Common myeloid progenitor, CD34-positive (primary cell): ENCODE measurements around the gene RASL10B.
A peak's percentile ranks its signal among the peaks of the same experiment; 100 is the strongest.
"Not testable (repeated sequence)": the region's sequence is repeated elsewhere in the genome, so short reads cannot be mapped to it uniquely, and the experiment has no call there.

Source experiments
- CTCF ChIA-PET: fragments of 350-600 bp; sonication (Branson Sonifier 250); formaldehyde crosslinking; loops from one replicate; lab custom pipeline; 2021; ENCODE audit warnings: antibody characterized with exemption; lab: Charles Lee
- POLR2A ChIA-PET: fragments of 350-600 bp; sonication (Branson Sonifier 250); formaldehyde crosslinking; loops from one replicate; lab custom pipeline; 2021; ENCODE audit warnings: antibody characterized with exemption; lab: Charles Lee
- DNase-seq, 3 donors: peaks; one replicate each; pipeline versions ENCODE4 v3.0.0 to v3.0.0-alpha.2; 2013
- H3K27ac ChIP-seq, 2 experiments: 1 replicate in 1 of 2; 2 replicates in 1 of 2; pipeline ENCODE4 v1.7.0; 2013; ENCODE audit warnings: inconsistent platforms in 2 of 2, low read length in 2 of 2, mild to moderate bottlenecking in 2 of 2, low read depth in 1 of 2, moderate library complexity in 1 of 2; ENCODE audit not compliant: severe bottlenecking in 2 of 2, insufficient read depth in 1 of 2, poor library complexity in 1 of 2
- H3K27me3 ChIP-seq, 5 experiments: replicated peaks in 2 of 5; 1 replicate in 3 of 5; 2 replicates in 2 of 5; pipeline versions ENCODE4 v1.6.1 to v1.7.0; 2013; ENCODE audit warnings: low read length in 4 of 5, mild to moderate bottlenecking in 2 of 5, moderate library complexity in 2 of 5, inconsistent platforms in 1 of 5; ENCODE audit not compliant: insufficient read depth in 5 of 5, control insufficient read depth in 4 of 5
- H3K36me3 ChIP-seq, 4 experiments: 1 replicate in 2 of 4; 2 replicates in 2 of 4; pipeline versions ENCODE4 v1.6.1 to v1.7.0; 2013; ENCODE audit warnings: low read length in 3 of 4, control low read depth in 1 of 4, mild to moderate bottlenecking in 1 of 4; ENCODE audit not compliant: control insufficient read depth in 4 of 4, insufficient read depth in 4 of 4
- H3K4me1 ChIP-seq, 4 experiments: 1 replicate in 3 of 4; 2 replicates in 1 of 4; pipeline versions ENCODE4 v1.6.1 to v1.7.1; 2013; ENCODE audit warnings: low read length in 3 of 4, mild to moderate bottlenecking in 3 of 4, control low read depth in 1 of 4, inconsistent platforms in 1 of 4, moderate library complexity in 1 of 4; ENCODE audit not compliant: control insufficient read depth in 4 of 4, insufficient read depth in 4 of 4; ENCODE audit errors: control extremely low read depth in 1 of 4
- H3K4me3 ChIP-seq, 7 experiments: 1 replicate in 4 of 7; 2 replicates in 3 of 7; pipeline versions ENCODE4 v1.5.1 to v1.7.0; 2013; ENCODE audit warnings: mild to moderate bottlenecking in 7 of 7, low read length in 6 of 7, moderate library complexity in 6 of 7, inconsistent platforms in 2 of 7, low read depth in 2 of 7, control low read depth in 1 of 7; ENCODE audit not compliant: insufficient read depth in 4 of 7, control insufficient read depth in 1 of 7; ENCODE audit errors: extremely low read depth in 1 of 7
- H3K9me3 ChIP-seq, 5 experiments: 1 replicate in 4 of 5; 2 replicates in 1 of 5; pipeline versions ENCODE4 v1.6.1 to v1.7.1; 2013; ENCODE audit warnings: low read length in 4 of 5, mild to moderate bottlenecking in 2 of 5, inconsistent platforms in 1 of 5, low read depth in 1 of 5, moderate library complexity in 1 of 5; ENCODE audit not compliant: control insufficient read depth in 4 of 5, insufficient read depth in 2 of 5; ENCODE audit errors: control extremely low read depth in 1 of 5
- WGBS: methylation state at CpG from one replicate; pipeline ENCODE4 v1.1.5; 2013; ENCODE audit not compliant: insufficient coverage; 5-methylcytosine and 5-hydroxymethylcytosine counted together

The RASL10B gene

DNA sequence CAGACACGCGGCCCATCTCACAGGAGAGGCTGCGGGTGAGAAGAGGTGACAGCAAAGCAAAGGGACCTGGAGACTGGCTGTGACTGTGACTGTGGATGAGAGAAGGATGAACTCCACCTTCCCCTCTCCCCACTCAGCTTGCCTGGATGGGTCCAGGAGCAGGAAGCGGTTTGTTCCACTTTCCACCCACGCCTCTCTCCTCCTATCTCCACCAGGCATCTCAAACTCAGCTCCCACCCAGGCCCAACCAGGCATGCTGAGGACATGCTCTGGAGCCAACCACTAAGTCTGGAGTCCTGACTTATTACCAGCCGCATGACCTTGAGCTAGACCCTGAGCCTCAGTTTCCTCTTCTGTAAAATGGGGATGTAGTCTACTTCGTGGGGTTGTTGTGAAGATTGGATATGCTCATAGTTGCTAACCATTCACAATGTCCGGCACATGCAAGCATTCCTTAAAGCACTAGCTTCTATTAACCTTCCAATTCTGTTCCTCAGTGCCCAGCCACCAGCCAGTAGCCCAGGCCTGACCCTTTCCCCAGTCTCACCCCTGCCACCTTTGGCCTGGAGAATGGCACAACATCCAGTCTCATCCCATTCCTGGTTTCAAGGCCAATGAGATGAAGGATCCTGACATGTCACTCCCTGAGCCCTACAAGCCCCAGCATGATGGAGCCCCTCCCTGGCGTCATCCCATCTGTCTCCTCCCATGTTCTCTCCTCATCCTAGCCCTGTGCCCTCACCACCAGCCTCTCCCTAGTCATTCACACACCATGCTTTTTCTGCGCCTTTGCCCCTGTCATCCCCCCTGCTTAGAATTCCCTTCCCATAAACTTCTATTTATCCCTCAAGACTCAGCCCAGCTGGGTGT, 19.3 kb downstream of the RASL10B start:
- no peaks in the 10 kb centered on the region for H3K36me3 ChIP-seq
- ChIA-PET POLR2A (no interaction called here), CTCF (interaction anchor here (0.5 to 8.5 kb wide), 5 partner anchors 12 to 137 kb away, joined by 3 to 131 read pairs (median 18); partner anchors contain the start of gene C17orf50)
- no peaks in the 10 kb centered on the region for H3K27me3 ChIP-seq
- peaks cover 0 to 47% (median 32%) of the 10 kb centered on the region in 4 experiments for H3K4me1 ChIP-seq
- no peak for DNase-seq
- H3K27ac ChIP-seq: no peak overlapping the region
- peak overlapping the region in 3 of 7 experiments; percentile 37 to 55 (median 50) for H3K4me3 ChIP-seq
- WGBS: 98% methylated on average over 4 of the region's 10 CpGs
- H3K9me3 ChIP-seq: no peaks in the 10 kb centered on the region

DNA sequence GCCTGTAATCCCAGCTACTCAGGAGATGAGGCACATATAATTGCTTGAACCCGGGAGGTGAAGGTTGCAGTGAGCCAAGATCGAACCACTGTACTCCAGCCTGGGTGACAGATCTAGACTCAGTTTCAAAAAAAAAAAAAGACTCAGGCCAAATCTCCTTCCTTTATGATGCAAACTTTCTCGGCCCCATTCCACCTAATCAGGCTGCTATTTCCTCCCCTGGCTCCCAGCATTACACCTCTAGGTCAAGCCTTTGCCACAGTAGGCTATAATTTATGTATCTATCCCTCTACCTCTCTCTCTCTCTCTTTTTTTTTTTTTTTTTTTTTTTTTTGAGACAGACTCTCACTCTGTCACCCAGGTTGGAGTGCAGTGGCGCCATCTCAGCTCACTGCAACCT, 20.1 kb downstream of the RASL10B start:
- CTCF ChIA-PET: interaction anchor here (0.7 to 8.5 kb wide), 3 partner anchors 11 to 137 kb away, joined by 3 to 131 read pairs (median 72); partner anchors contain the start of gene C17orf50
- H3K4me3 ChIP-seq, POLR2A ChIA-PET, H3K9me3 ChIP-seq, H3K27ac ChIP-seq, H3K27me3 ChIP-seq, H3K36me3 ChIP-seq, DNase-seq: not testable (repeated sequence)
- peaks cover 0 to 47% (median 32%) of the 10 kb centered on the region in 4 experiments for H3K4me1 ChIP-seq
- WGBS: 93% methylated on average over 4 of the region's 4 CpGs

DNA sequence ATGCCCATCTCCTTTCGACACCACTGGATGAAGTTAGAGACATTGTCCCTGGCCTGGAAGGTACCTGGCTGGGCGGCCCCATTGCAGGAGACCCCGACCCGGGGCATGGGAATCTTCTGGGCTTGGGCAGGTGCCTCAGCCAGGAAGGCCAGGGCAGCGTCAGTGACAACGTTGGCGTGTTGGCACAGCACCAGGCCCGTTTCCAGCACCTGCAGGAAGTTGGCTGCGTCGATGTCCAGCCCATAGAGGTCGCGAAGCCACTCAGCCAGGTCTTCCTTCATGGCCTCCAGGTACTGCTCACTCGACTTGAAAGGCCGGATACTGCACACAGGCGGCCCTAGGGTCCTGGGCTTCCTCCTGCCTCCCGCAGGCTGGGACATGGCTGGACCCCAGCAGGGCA, 21.0 kb downstream of the RASL10B start:
- no peak overlapping the region for H3K27ac ChIP-seq
- peaks cover 0 to 2% (median 0%) of the 10 kb centered on the region in 5 experiments for H3K9me3 ChIP-seq
- POLR2A ChIA-PET: no interaction called here
- H3K27me3 ChIP-seq: no peaks in the 10 kb centered on the region
- H3K36me3 ChIP-seq: peaks cover 0 to 4% (median 0%) of the 10 kb centered on the region in 4 experiments
- H3K4me1 ChIP-seq: peaks cover 0 to 45% (median 31%) of the 10 kb centered on the region in 4 experiments
- CTCF ChIA-PET: interaction anchor here (0.7 to 7.7 kb wide), 3 partner anchors 10 to 139 kb away, joined by 3 to 72 read pairs (median 3); partner anchors contain the start of gene C17orf50
- WGBS: 28% methylated on average over 14 of the region's 16 CpGs
- DNase-seq: no peak
- peak overlapping the region in 2 of 7 experiments; percentile 32 to 51 for H3K4me3 ChIP-seq

GRCh38 chr17:35752945-35753764, 21.7 kb downstream of the RASL10B start, which contains the start of gene GAS2L2:
GAS2L2 (minus strand) TSS chr17:35753239; CDS start chr17:35752850, 389 bp downstream.
- 43% methylated on average over 4 of the region's 9 CpGs for WGBS
- H3K27me3 ChIP-seq: no peaks in the 10 kb centered on the region
- peak within 1 kb of the TSS in 2 of 7 experiments; percentile 32 to 51 for H3K4me3 ChIP-seq
- H3K9me3 ChIP-seq: peaks cover 0 to 2% (median 0%) of the 10 kb centered on the region in 5 experiments
- peak in 2 of 3 donors; percentile 23 to 39 for DNase-seq
- H3K36me3 ChIP-seq: peaks cover 0 to 4% (median 0%) of the 10 kb centered on the region in 4 experiments
- POLR2A ChIA-PET: no interaction called here
- CTCF ChIA-PET: interaction anchor here (1.0 to 7.7 kb wide), 2 partner anchors 9 to 140 kb away, joined by 3 to 72 read pairs; partner anchors contain the start of gene C17orf50
- H3K4me1 ChIP-seq: peaks cover 0 to 38% (median 25%) of the 10 kb centered on the region in 4 experiments
- H3K27ac ChIP-seq: no peak within 1 kb of the TSS

- H3K9me3 ChIP-seq: peaks cover 0 to 2% (median 0%) of the 10 kb centered on the region in 5 experiments
- POLR2A ChIA-PET: no interaction called here
- DNase-seq: no peak
- no peaks in the 10 kb centered on the region for H3K27me3 ChIP-seq
- H3K27ac ChIP-seq: no peak overlapping the region
- H3K36me3 ChIP-seq: peaks cover 0 to 4% (median 0%) of the 10 kb centered on the region in 4 experiments
- H3K4me3 ChIP-seq: no peak overlapping the region
- H3K4me1 ChIP-seq: peaks cover 0 to 10% (median 4%) of the 10 kb centered on the region in 4 experiments
- CTCF ChIA-PET: interaction anchor here (1.0 to 2.5 kb wide), 6 partner anchors 9 to 144 kb away, joined by 3 to 12 read pairs (median 6); no protein-coding TSS in a partner anchor
Observed at GRCh38 chr17:35757243-35757642, 25.8 kb downstream of the RASL10B start.

- peaks cover 0 to 4% (median 0%) of the 10 kb centered on the region in 4 experiments for H3K36me3 ChIP-seq
- no peak within 1 kb of the TSS for H3K4me3 ChIP-seq
- no peaks in the 10 kb centered on the region for H3K27me3 ChIP-seq
- WGBS: no CpG with 5 or more reads among the region's 1 CpG
- ChIA-PET CTCF (interaction anchor here (1.3 to 24.9 kb wide), 3 partner anchors 8 to 51 kb away, joined by 4 to 482 read pairs (median 72); partner anchors contain the start of genes GAS2L2 and TAF15), POLR2A (no interaction called here)
- no peak within 1 kb of the TSS for H3K27ac ChIP-seq
- DNase-seq: no peak
- peaks cover 0 to 17% (median 14%) of the 10 kb centered on the region in 4 experiments for H3K4me1 ChIP-seq
- peaks cover 0 to 2% (median 0%) of the 10 kb centered on the region in 5 experiments for H3K9me3 ChIP-seq
Observed at GRCh38 chr17:35760587-35760986, 29.1 kb downstream of the RASL10B start, which contains the start of gene C17orf50. C17orf50 (plus strand) TSS chr17:35760887; CDS start chr17:35760942, 55 bp downstream.
